K562 (cell line): ENCODE data around the gene CELA1. TPM values are rescaled to one million over a fixed set of nuclear protein-coding genes. Genes with fewer than 3 reads are reported as not detected.

Experiments
- BHLHE40 ChIP-seq: IDR thresholded peaks from 2 replicates; pipeline ENCODE4 v1.6.1; 2011; ENCODE audit warnings: low read length, improper control_type of control experiment
- CUX1 ChIP-seq: fragments of 200-800 bp; sonication (Bioruptor generic); IDR thresholded peaks from 2 replicates; pipeline ENCODE4 v1.6.1; 2016; ENCODE audit warnings: missing genetic modification characterization, missing compliant biosample characterization
- ETV5 ChIP-seq: sonication (generic); formaldehyde crosslinking; IDR thresholded peaks from 2 replicates; pipeline ENCODE4 v1.4.0; 2020; ENCODE audit warnings: low read depth, mild to moderate bottlenecking, missing genetic modification reagents
- HSF4 ChIP-seq: fragments of 250-450 bp; sonication (Bioruptor Pico); IDR thresholded peaks from 2 replicates; pipeline ENCODE4 v2.1.2; 2022; ENCODE audit warnings: mild to moderate bottlenecking, moderate library complexity, borderline replicate concordance
- KHSRP ChIP-seq: fragments of 450-650 bp; IDR thresholded peaks from 2 replicates; pipeline ENCODE4 v1.6.1; 2017
- MAFG ChIP-seq: fragments of 450-650 bp; conservative IDR thresholded peaks from 2 replicates; pipeline ENCODE4 v1.6.1; 2016; ENCODE audit warnings: missing genetic modification characterization, missing compliant biosample characterization
- MED1 ChIP-seq: sonication (generic); formaldehyde crosslinking; IDR thresholded peaks from 2 replicates; pipeline ENCODE4 v1.8.1; 2023; ENCODE audit warnings: missing genetic modification reagents, borderline replicate concordance
- MEIS2 ChIP-seq: fragments of 450-650 bp; IDR thresholded peaks from 2 replicates; pipeline ENCODE4 v1.6.1; 2014; ENCODE audit warnings: mild to moderate bottlenecking; ENCODE audit not compliant: partially characterized antibody
- TCFL5 ChIP-seq: fragments of 250-450 bp; sonication (Bioruptor Pico); conservative IDR thresholded peaks from 2 replicates; pipeline ENCODE4 v1.6.1; 2021; ENCODE audit warnings: mild to moderate bottlenecking, moderate library complexity, matching md5 sums
- polyA plus RNA-seq, 8 experiments: library from polyadenylated mRNA; depleted of rRNA in 4 of 8; stranded (reverse) in 5 of 8; unstranded in 3 of 8; fragments of >200 nt; fragmentation: Nextera tagmentation in 2 of 8; fragmentation: Illumina TruSeq in 1 of 8; extraction: Ambion mirVana in 2 of 8; extraction: Trizol in 1 of 8; gene quantifications; 2 replicates each; pipeline versions ENCODE4 v1.2.1 to v1.2.3, GENCODE V29; 2011 to 2014; ENCODE audit warnings: inconsistent platforms in 1 of 8, missing spikeins in 1 of 8
- total RNA-seq, 7 experiments: library from RNA; depleted of rRNA in 6 of 7; stranded (reverse); fragments of >200 nt in 6 of 7; fragmentation: Illumina TruSeq in 2 of 7; extraction: Trizol in 2 of 7; gene quantifications; 2 replicates each; pipeline versions ENCODE4 v1.2.1 to v1.2.3, GENCODE V29; 2011 to 2021; ENCODE audit warnings: low replicate concordance in 1 of 7
- TF ChIP-seq, protein P1 (sequence below): sonication (generic); formaldehyde crosslinking; IDR thresholded peaks from 2 replicates; pipeline ENCODE4 v1.8.1; 2022; ENCODE audit warnings: missing genetic modification reagents
- TF ChIP-seq, protein P2 (sequence below): fragments of 250-450 bp; sonication (Bioruptor Pico); IDR thresholded peaks from 2 replicates; pipeline ENCODE4 v1.4.0; 2020
- TF ChIP-seq, protein P3 (sequence below): fragments of 250-450 bp; sonication (Bioruptor Pico); IDR thresholded peaks from 2 replicates; pipeline ENCODE4 v1.5.0; 2021; ENCODE audit warnings: mild to moderate bottlenecking, borderline replicate concordance

CELA1 gene
- total and polyA plus RNA-seq, 9 of the 15 experiments (the other 6 are each of a cell fraction or from before 2014, with no cell fraction given) = 0.06 to 0.27 (median 0.22) TPM; not detected in 6

DNA sequence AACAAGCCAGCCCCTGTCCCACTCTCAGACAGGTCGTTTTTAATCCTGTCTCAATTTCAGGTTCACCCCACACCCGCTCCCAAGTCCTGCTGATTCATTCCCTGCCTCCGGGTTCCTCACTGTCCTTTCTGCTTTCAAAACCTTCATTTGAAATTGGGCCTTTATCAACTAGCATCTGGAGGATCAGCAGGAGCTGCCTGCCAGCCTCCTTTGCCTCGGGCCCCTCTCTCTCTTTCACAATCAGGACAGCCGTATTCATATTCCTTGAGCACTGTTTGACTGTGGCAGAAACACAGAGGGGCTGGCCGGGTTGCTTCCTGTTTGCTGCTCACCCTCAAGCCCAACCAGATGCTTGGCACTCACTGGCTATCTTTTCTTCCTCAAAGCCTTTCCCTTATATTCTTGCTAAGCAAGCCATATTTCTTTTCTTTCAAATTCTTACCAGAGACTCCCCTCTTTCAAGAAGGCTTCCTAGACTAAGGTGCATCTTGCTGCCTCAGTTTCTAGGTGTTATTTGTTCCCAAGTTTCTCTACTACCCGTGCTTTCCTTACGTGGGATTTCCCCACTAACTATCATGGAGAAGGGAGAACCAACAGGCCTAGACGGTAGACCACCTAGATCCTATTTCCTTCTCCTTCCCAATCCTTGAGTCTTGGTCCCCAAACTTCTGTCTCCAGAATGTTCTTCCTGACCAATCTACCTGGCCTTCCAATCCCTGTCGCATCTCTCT is 41.8 kb upstream of the CELA1 start (continued):
- TF ChIP-seq MEIS2 (peak; percentile 49), TCFL5 (CRISPR knock-in tag) (no peak), MAFG (peak; percentile 73), BHLHE40 (0 out of 2 replicates have a peak, but pooled peaks have one; percentile 36), MED1 (CRISPR knock-in tag) (no peak), KHSRP (no peak), HSF4 (CRISPR knock-in tag) (no peak), CUX1 (CRISPR knock-in tag) (no peak), ETV5 (CRISPR knock-in tag) (0 out of 2 replicates have a peak, but pooled peaks have one; percentile 31)
- TF ChIP-seq, protein P1, sequence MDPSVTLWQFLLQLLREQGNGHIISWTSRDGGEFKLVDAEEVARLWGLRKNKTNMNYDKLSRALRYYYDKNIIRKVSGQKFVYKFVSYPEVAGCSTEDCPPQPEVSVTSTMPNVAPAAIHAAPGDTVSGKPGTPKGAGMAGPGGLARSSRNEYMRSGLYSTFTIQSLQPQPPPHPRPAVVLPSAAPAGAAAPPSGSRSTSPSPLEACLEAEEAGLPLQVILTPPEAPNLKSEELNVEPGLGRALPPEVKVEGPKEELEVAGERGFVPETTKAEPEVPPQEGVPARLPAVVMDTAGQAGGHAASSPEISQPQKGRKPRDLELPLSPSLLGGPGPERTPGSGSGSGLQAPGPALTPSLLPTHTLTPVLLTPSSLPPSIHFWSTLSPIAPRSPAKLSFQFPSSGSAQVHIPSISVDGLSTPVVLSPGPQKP (CRISPR knock-in tag) = no peak
- TF ChIP-seq, protein P2, sequence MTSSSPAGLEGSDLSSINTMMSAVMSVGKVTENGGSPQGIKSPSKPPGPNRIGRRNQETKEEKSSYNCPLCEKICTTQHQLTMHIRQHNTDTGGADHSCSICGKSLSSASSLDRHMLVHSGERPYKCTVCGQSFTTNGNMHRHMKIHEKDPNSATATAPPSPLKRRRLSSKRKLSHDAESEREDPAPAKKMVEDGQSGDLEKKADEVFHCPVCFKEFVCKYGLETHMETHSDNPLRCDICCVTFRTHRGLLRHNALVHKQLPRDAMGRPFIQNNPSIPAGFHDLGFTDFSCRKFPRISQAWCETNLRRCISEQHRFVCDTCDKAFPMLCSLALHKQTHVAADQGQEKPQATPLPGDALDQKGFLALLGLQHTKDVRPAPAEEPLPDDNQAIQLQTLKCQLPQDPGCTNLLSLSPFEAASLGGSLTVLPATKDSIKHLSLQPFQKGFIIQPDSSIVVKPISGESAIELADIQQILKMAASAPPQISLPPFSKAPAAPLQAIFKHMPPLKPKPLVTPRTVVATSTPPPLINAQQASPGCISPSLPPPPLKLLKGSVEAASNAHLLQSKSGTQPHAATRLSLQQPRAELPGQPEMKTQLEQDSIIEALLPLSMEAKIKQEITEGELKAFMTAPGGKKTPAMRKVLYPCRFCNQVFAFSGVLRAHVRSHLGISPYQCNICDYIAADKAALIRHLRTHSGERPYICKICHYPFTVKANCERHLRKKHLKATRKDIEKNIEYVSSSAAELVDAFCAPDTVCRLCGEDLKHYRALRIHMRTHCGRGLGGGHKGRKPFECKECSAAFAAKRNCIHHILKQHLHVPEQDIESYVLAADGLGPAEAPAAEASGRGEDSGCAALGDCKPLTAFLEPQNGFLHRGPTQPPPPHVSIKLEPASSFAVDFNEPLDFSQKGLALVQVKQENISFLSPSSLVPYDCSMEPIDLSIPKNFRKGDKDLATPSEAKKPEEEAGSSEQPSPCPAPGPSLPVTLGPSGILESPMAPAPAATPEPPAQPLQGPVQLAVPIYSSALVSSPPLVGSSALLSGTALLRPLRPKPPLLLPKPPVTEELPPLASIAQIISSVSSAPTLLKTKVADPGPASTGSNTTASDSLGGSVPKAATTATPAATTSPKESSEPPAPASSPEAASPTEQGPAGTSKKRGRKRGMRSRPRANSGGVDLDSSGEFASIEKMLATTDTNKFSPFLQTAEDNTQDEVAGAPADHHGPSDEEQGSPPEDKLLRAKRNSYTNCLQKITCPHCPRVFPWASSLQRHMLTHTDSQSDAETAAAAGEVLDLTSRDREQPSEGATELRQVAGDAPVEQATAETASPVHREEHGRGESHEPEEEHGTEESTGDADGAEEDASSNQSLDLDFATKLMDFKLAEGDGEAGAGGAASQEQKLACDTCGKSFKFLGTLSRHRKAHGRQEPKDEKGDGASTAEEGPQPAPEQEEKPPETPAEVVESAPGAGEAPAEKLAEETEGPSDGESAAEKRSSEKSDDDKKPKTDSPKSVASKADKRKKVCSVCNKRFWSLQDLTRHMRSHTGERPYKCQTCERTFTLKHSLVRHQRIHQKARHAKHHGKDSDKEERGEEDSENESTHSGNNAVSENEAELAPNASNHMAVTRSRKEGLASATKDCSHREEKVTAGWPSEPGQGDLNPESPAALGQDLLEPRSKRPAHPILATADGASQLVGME (CRISPR knock-in tag) = no peak
- TF ChIP-seq, protein P3, sequence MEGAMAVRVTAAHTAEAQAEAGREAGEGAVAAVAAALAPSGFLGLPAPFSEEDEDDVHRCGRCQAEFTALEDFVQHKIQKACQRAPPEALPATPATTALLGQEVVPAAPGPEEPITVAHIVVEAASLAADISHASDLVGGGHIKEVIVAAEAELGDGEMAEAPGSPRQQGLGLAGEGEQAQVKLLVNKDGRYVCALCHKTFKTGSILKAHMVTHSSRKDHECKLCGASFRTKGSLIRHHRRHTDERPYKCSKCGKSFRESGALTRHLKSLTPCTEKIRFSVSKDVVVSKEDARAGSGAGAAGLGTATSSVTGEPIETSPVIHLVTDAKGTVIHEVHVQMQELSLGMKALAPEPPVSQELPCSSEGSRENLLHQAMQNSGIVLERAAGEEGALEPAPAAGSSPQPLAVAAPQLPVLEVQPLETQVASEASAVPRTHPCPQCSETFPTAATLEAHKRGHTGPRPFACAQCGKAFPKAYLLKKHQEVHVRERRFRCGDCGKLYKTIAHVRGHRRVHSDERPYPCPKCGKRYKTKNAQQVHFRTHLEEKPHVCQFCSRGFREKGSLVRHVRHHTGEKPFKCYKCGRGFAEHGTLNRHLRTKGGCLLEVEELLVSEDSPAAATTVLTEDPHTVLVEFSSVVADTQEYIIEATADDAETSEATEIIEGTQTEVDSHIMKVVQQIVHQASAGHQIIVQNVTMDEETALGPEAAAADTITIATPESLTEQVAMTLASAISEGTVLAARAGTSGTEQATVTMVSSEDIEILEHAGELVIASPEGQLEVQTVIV (CRISPR knock-in tag) = no peak
